Mesothelial cell of epicardium (in vitro differentiated cells): Measurements from ENCODE around the gene RIIAD1. TPM values are rescaled to one million over a fixed set of nuclear protein-coding genes. Genes with fewer than 3 reads are reported as not detected.

ENCODE experiments used
- DNase-seq, 2 experiments: peaks; one replicate each; pipeline ENCODE4 v3.0.0; 2021; ENCODE audit warnings: low spot score in 2 of 2; ENCODE audit not compliant: unreplicated experiment in 2 of 2
- H3K27ac Mint-ChIP-seq: 2 replicates; pipeline ENCODE4 v1.8.0; 2021; ENCODE audit warnings: mixed read lengths
- H3K27me3 Mint-ChIP-seq: 2 replicates; pipeline ENCODE4 v1.8.0; 2021; ENCODE audit warnings: low read depth, mixed read lengths
- H3K36me3 Mint-ChIP-seq: 2 replicates; pipeline ENCODE4 v1.8.0; 2021; ENCODE audit warnings: mixed read lengths
- H3K4me1 Mint-ChIP-seq: 2 replicates; pipeline ENCODE4 v1.8.0; 2021; ENCODE audit warnings: mixed read lengths
- H3K4me3 Mint-ChIP-seq: 2 replicates; pipeline ENCODE4 v1.8.0; 2021; ENCODE audit warnings: mild to moderate bottlenecking, moderate library complexity, mixed read lengths
- H3K9me3 Mint-ChIP-seq: 2 replicates; pipeline ENCODE4 v1.8.0; 2021; ENCODE audit warnings: mixed read lengths
- total RNA-seq: library from RNA; stranded (reverse); gene quantifications from 3 replicates; pipeline ENCODE4 v1.2.1, GENCODE V29; 2021
- TF ChIP-seq, protein P1 (sequence below): fragments of 200-600 bp; sonication (generic); IDR thresholded peaks from one replicate; pipeline ENCODE4 v1.5.0; 2021; ENCODE audit warnings: antibody characterized with exemption; ENCODE audit not compliant: unreplicated experiment

RIIAD1 gene
- total RNA-seq, 1 donor from 2014 or later: not detected

DNA sequence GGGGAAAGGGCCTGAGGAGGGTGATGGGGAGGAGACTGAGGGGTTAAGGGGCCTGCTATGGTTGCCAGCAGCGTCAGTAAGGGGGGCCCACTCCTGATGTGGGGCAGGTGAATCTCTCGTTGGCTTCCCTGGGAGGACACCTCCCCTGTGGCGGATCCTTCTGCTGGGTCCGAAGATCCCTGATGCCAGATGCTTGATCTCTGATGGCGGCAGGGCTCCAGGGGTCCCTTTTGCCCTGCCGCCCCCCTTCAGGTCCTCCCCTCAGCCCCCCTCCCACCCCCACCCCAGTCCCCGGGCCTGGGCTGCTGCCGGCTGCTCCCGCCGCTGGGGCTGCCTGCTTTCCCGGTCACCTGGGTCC lies 4.9 kb upstream of the RIIAD1 start:
- TF ChIP-seq, protein P1, sequence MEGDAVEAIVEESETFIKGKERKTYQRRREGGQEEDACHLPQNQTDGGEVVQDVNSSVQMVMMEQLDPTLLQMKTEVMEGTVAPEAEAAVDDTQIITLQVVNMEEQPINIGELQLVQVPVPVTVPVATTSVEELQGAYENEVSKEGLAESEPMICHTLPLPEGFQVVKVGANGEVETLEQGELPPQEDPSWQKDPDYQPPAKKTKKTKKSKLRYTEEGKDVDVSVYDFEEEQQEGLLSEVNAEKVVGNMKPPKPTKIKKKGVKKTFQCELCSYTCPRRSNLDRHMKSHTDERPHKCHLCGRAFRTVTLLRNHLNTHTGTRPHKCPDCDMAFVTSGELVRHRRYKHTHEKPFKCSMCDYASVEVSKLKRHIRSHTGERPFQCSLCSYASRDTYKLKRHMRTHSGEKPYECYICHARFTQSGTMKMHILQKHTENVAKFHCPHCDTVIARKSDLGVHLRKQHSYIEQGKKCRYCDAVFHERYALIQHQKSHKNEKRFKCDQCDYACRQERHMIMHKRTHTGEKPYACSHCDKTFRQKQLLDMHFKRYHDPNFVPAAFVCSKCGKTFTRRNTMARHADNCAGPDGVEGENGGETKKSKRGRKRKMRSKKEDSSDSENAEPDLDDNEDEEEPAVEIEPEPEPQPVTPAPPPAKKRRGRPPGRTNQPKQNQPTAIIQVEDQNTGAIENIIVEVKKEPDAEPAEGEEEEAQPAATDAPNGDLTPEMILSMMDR: no peak
- H3K4me3 Mint-ChIP-seq: peak overlapping the region; percentile 36
- no peak for DNase-seq
- H3K9me3 Mint-ChIP-seq: no peaks in the 10 kb centered on the region
- no peak overlapping the region for H3K27ac Mint-ChIP-seq
- H3K36me3 Mint-ChIP-seq: no peaks in the 10 kb centered on the region
- H3K4me1 Mint-ChIP-seq: peaks cover 27% of the 10 kb centered on the region
- peaks cover 73% of the 10 kb centered on the region for H3K27me3 Mint-ChIP-seq

DNA sequence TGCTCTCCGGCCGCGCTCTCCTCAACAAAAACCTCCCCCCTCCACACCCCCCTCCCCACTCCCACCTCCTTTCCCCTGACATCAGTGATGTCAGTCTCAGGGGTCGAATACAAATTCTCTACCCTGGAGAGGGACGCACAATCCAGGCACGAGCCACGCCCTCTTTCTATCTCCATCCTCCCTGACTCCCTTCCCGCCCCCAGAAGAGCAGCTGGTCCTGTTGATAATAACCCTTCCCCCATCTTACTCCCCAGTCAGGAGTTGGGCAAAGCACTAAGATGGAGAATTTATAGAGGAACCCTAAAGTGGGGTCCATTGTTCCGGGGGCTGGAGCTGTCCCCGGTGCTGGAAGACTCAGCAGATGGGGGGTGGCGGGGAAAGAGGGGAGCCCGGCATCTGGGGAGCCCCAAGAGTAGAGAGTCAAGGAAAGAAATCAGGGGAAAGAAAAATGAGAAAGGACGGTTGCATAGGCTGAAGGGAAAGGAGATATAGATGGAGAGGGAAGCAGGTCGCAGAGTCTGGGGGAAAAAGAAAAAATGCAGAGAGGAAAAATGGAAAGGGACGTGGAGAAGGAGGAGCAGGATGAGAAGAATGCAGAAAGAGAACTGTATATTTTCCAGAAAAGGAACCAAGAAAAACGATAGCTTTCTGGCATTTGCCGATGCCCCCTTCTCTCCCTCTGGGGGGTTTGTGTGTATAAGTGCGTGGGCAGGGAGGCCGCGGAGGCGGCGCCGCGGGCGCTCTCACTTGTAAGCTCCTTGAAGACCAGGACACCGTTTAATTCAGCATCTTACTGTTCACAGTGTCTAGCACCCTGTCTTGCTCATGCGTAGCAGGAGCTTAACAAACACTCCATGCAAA lies 4.3 kb upstream of the RIIAD1 start, which contains the start of gene CELF3:
Gene CELF3, minus strand, starts transcription at position 33 of the 861 bp plus-strand sequence. CDS start 783 bp downstream, outside the sequence.
- DNase-seq: no peak
- no peaks in the 10 kb centered on the region for H3K36me3 Mint-ChIP-seq
- H3K27me3 Mint-ChIP-seq: peaks cover 79% of the 10 kb centered on the region
- no peak within 1 kb of the TSS for H3K27ac Mint-ChIP-seq
- H3K4me1 Mint-ChIP-seq: peaks cover 34% of the 10 kb centered on the region
- no peaks in the 10 kb centered on the region for H3K9me3 Mint-ChIP-seq
- H3K4me3 Mint-ChIP-seq: peak within 1 kb of the TSS; percentile 54
- TF ChIP-seq, protein P1: no peak

DNA sequence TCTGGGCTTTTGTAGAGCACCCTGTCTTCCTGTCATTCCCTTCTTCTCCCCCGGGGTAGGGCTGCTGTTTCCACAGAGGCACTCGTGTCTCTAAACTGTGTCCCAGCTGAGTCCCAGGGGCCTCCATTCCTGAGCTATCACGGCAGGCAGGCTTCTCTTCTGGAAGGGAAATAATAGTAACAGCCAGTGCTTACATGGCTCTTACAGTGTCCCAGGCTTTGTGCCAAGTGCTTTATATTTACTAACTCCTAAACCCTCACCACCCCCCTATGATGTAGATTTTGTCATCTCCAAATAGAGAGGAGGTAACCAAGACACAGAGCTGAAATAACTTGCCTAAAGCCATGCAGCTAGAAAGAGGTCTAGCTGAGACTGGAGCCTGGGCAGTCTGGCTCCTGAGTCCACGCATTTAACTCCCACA lies 3.3 kb upstream of the RIIAD1 start:
- Mint-ChIP-seq H3K9me3 (no peaks in the 10 kb centered on the region), H3K4me3 (no peak overlapping the region), H3K4me1 (peaks cover 35% of the 10 kb centered on the region), H3K36me3 (no peaks in the 10 kb centered on the region), H3K27ac (no peak overlapping the region), H3K27me3 (peaks cover 89% of the 10 kb centered on the region)
- TF ChIP-seq, protein P1: no peak
- no peak for DNase-seq

DNA sequence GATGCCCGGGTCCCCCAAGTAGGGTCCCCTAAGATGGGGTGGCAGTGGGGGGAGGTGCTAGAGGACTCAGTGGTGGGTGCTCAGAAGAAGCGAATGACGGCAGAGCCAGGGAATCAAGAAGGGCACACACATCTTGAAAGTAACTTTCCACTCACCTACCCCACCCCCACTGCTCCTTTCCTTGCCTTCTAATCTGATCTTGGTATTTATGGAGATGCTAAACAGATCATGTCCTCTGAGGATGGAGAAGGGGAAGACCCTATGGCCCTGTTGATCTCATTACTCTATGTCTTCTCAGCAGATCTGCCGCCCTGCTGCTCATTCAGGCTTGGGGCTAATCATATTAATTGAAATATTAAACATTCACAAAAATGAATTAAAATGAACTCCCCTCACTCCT lies 2.7 kb upstream of the RIIAD1 start:
- H3K4me3 Mint-ChIP-seq: no peak overlapping the region
- H3K4me1 Mint-ChIP-seq: peaks cover 35% of the 10 kb centered on the region
- DNase-seq: no peak
- TF ChIP-seq, protein P1: no peak
- no peak overlapping the region for H3K27ac Mint-ChIP-seq
- H3K36me3 Mint-ChIP-seq: no peaks in the 10 kb centered on the region
- H3K27me3 Mint-ChIP-seq: peaks cover 94% of the 10 kb centered on the region
- no peaks in the 10 kb centered on the region for H3K9me3 Mint-ChIP-seq

DNA sequence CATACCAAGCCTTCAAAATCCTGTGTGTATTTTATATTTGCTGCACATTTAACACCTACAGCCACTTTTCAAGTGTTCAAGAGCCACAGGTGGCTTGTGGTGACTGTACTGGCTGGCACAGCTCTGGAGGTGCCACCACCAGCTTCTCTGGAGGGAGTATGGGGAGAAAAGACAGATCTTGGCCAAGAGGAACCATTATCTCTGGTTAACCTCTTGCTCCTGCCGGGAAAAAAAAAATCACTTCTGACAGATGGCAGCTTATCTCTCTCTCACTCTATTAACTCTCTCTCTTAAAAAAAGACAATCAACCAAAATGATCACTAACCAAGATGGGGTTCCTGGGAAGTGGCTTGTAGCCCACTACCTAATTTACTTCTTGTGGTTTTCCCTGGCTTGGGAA lies 1.2 kb upstream of the RIIAD1 start:
- Mint-ChIP-seq H3K4me1 (peaks cover 35% of the 10 kb centered on the region), H3K9me3 (no peaks in the 10 kb centered on the region), H3K27ac (no peak overlapping the region), H3K27me3 (peaks cover 93% of the 10 kb centered on the region), H3K36me3 (no peaks in the 10 kb centered on the region), H3K4me3 (no peak overlapping the region)
- DNase-seq: no peak
- TF ChIP-seq, protein P1: no peak
